AG09319 (cell line): ENCODE results near the gene MLST8.

Experiments
- DNase-seq: peaks from one replicate; pipeline ENCODE4 v3.0.0-alpha.2; 2010; ENCODE audit warnings: low read depth; ENCODE audit errors: extremely low read depth
- TF ChIP-seq, protein P1 (sequence below): IDR thresholded peaks from 2 replicates; pipeline ENCODE4 v1.5.1; 2011; ENCODE audit warnings: low read depth, mild to moderate bottlenecking, inconsistent platforms, low read length, moderate library complexity

Gene MLST8

DNA sequence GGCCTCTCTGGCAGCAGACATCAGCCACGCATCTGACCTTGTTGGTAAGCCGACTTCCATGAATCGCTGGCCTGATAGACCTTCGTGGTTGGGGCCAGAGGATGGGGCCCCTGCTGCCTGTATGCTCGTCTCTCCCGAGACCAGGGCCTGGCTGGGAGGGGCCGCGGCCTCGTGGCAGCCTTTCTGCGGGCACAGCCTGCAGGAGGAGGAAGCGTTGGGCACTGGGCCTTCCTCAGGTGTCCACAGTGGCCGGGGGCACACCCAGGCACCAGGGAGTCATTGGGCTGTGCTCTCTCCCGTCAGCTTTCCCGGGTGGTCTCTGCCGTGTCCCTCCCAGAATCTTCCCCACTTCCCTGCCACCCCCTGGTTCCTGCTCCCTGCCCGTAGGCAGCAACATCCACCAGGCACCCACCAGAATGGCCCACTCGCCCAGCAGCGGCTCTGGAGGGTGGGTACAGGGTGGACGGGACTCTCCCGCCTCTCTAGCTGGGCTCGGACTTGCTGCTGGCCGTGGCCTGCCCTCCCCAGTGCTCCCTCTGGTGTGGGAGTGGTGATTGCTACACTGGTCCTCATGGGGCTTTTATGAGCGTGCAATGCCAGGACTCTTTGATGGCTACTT, 24.5 kb downstream of the MLST8 start:
- no peak for DNase-seq
- TF ChIP-seq, protein P1, sequence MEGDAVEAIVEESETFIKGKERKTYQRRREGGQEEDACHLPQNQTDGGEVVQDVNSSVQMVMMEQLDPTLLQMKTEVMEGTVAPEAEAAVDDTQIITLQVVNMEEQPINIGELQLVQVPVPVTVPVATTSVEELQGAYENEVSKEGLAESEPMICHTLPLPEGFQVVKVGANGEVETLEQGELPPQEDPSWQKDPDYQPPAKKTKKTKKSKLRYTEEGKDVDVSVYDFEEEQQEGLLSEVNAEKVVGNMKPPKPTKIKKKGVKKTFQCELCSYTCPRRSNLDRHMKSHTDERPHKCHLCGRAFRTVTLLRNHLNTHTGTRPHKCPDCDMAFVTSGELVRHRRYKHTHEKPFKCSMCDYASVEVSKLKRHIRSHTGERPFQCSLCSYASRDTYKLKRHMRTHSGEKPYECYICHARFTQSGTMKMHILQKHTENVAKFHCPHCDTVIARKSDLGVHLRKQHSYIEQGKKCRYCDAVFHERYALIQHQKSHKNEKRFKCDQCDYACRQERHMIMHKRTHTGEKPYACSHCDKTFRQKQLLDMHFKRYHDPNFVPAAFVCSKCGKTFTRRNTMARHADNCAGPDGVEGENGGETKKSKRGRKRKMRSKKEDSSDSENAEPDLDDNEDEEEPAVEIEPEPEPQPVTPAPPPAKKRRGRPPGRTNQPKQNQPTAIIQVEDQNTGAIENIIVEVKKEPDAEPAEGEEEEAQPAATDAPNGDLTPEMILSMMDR: no peak

DNA sequence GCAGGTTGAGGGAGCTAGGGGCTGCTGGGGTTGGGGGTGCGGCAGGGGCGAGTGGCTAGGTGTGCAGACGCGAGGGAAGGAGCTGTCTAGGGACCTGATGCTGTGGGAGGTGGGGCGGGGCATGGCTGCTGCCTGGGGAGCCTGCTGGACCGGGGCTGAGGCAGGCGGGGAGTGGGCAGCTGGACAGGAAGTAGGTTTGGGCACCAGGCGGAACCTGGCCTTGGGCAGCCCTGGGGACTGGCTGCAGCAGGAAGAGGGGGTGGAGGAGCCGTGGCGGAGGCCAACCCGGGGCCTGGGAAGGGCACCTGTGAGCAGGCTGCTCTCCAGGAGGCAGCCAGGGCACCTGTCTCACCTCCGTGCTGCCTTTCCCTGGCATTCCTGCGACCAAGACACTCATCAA, 25.1 kb downstream of the MLST8 start:
- no peak for DNase-seq
- TF ChIP-seq, protein P1: no peak

DNA sequence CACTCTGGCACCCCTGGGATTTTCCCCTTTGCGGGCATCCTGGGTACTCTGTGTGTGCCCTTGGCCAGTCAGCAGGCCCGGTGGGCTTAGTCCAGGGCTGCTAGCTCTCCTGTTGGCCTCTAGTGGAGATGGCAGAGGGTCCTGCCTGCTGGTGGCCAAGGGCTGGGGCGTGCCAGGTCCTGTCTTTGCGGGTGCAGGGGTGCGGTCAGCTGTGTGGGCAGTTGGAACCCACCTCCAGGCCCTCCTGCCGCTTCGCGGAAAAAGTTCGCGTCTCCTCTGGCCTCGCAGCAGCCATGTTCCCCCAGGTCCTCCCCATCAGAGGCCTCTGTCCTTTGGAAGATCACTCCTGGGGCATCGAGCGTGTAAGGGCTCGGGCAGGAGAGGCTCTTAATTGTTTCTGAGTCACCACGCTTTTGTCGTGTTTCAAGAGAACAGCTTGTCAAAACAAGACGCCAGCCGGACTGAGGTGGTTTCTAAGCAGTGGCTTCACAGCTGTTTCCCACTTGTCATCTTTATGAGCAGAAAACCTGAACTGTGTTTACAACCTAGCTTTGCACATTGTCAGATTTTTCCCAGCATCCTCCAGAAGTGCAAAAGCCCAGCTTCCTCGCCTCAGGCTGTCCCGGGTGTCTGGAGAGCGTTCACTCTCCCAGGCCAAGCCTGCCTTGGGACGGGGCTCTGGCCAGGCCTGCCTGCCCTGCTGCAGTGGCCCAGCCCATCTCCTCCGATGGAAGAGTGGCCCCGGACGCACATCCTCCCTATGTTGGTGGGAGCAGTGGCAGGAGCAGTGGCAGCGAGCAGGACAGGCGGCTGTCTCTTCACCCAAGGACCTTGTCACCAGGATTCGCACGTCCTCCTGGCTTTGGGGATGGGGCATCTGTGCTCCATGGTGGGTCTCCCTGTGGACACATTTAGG, 26.0 kb downstream of the MLST8 start:
- no peak for DNase-seq
- TF ChIP-seq, protein P1: no peak

DNA sequence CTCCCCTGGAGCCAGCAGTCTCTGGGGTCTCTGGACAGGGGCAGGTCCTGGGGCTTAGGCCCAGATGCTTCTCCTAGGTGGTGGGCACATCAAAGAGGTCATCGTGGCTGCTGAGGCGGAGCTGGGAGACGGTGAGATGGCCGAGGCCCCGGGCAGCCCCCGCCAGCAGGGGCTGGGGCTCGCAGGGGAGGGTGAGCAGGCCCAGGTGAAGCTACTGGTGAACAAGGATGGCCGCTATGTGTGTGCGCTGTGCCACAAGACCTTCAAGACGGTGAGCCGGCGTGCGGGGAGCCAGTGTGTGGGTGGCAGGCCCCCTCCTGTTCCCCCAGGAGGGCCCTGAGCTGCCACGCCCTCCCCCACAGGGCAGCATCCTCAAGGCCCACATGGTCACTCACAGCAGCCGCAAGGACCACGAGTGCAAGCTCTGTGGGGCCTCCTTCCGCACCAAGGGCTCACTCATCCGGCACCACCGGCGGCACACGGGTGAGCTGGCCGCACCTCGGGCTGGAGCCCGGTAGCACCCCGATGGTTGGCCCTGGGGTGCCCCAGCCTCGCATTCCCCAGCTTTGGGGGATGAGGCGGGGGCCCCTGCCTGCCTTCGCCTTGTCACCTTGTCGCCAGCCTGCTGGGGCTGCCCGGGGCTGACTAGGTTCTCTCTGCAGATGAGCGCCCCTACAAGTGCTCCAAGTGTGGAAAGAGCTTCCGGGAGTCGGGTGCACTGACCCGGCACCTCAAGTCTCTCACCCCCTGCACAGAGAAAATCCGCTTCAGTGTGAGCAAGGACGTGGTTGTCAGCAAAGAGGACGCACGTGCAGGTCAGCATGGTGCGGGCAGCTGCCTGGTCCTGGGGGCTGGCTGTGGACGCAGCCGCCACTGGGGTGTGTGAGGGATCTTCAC, 27.1 kb downstream of the MLST8 start:
- no peak for DNase-seq
- TF ChIP-seq, protein P1: no peak

DNA sequence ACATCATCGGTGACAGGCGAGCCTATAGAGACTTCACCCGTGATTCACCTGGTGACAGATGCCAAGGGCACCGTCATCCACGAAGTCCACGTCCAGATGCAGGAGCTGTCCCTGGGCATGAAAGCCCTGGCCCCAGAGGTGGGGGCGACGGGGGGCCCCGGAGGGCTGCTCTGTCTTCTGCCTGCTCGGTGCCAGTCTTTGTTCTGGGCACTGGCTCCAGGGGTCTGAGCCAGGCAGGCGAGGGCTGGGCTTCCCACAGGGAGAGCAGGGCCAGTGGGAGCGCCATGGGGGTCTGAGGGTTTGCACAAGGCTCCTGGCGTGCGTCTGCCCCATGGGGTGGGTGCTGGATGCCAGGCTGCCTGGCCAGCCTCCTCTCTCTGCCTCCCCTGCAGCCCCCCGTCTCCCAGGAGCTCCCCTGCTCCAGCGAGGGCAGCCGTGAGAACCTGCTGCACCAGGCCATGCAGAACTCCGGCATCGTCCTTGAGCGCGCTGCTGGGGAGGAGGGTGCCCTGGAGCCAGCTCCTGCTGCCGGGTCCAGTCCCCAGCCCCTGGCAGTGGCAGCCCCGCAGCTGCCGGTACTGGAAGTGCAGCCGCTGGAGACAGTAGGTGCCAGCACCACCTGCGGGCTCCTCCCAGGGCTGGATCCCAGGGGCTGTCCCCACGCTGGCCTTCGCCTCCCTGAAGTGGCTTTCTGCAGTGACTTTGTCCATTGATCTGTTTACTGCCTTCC, 28.0 kb downstream of the MLST8 start:
- no peak for DNase-seq
- TF ChIP-seq, protein P1: no peak

DNA sequence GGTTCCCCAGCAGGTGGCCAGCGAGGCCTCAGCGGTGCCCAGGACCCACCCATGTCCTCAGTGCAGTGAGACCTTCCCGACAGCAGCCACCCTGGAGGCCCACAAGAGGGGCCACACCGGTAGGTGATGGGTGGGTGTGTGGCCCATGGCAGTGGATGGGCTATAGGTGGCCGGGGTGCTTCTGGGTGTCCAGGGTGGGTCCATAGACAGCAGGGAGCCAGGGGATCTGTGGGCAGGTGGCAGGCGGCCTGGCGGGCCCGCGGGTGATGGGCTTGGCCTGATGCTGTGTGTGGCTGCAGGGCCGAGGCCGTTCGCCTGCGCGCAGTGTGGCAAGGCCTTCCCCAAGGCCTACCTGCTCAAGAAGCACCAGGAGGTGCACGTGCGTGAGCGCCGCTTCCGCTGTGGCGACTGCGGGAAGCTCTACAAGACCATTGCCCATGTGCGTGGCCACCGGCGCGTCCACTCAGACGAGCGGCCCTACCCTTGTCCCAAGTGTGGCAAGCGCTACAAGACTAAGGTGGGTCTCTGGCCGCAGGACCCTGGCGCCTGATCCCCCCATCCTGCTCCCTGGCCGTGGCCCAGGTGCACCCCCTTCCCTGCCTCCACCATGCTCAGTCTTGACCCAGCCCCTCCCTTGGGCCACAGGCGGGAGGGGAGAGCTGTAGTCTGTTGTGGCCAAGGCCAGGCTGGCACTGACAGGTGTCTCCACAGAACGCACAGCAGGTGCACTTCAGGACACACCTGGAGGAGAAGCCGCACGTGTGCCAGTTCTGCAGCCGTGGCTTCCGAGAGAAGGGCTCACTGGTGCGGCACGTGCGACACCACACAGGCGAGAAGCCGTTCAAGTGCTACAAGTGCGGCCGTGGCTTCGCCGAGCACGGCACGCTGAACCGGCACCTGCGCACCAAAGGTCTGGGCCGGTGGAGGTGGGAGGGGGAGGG, 28.9 kb downstream of the MLST8 start:
- TF ChIP-seq, protein P1: no peak
- DNase-seq: no peak
